ENCODE data around the gene AMER2. TPM values are rescaled to one million over a fixed set of nuclear protein-coding genes. Genes with fewer than 3 reads are reported as not detected.

Gene AMER2
- total RNA-seq, 1 experiment from 2014 or later, result not detected

DNA sequence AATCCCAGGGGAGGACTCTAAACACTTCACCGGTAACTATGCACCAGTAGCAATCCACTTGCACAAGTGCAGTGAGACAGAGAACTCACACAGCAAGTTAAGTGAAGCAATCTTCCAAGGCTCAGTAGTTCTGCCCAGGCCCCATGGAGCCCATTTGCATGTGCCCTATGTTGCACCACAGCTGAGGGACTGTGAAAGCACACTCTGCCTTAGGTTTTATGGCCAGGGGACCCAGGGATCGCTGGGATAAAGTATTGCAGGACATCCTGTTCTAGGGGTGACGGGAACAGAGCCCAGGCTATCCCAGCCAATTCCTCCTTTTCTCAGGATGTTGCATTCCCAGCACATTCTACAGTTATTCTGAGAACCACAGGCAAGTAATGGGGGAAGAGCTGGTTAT, 6.0 kb upstream of the AMER2 start:
- Mint-ChIP-seq H3K9me3 (ENCODE audit: low read depth, unreplicated experiment) (no peaks in the 10 kb centered on the region), H3K36me3 (ENCODE audit: insufficient read depth, unreplicated experiment) (no peaks in the 10 kb centered on the region), H3K27me3 (ENCODE audit: unreplicated experiment) (peaks cover 80% of the 10 kb centered on the region), H3K4me1 (ENCODE audit: low read depth, unreplicated experiment) (no peaks in the 10 kb centered on the region), H3K4me3 (ENCODE audit: low read depth, unreplicated experiment) (no peak overlapping the region), H3K27ac (ENCODE audit: unreplicated experiment) (no peak overlapping the region)
- no peak for DNase-seq
- CTCF ChIA-PET, result no interaction called here
- BruUV-seq (replicated peaks), result no TSS peak
- TF ChIP-seq, protein P1, sequence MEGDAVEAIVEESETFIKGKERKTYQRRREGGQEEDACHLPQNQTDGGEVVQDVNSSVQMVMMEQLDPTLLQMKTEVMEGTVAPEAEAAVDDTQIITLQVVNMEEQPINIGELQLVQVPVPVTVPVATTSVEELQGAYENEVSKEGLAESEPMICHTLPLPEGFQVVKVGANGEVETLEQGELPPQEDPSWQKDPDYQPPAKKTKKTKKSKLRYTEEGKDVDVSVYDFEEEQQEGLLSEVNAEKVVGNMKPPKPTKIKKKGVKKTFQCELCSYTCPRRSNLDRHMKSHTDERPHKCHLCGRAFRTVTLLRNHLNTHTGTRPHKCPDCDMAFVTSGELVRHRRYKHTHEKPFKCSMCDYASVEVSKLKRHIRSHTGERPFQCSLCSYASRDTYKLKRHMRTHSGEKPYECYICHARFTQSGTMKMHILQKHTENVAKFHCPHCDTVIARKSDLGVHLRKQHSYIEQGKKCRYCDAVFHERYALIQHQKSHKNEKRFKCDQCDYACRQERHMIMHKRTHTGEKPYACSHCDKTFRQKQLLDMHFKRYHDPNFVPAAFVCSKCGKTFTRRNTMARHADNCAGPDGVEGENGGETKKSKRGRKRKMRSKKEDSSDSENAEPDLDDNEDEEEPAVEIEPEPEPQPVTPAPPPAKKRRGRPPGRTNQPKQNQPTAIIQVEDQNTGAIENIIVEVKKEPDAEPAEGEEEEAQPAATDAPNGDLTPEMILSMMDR (IDR thresholded peaks at IDR 0.05; ENCODE audit: unreplicated experiment), result no peak
- intact Hi-C loops (cut with micrococcal nuclease; ENCODE audit: unreplicated experiment), result no loop called here

DNA sequence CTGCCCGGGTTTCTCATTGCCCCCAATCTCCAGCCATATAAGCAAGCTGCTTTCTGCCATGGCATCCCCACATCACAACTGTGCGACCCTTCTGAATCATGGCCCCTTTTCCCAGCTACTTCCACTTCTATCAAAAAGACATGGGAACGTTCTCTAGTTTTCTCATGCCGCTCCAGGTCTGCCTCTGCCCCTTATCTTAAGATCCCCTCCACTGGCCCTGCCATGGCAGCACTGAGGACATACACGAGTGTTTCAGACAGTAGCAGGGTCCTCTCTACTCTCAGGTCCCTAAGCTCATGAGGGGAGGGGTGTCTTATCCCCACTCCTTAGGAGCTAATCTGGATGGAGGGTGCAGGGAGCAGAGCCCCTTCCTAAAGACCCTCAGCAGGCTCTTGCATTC, 5.5 kb upstream of the AMER2 start:
- TF ChIP-seq, protein P1 (IDR thresholded peaks at IDR 0.05; ENCODE audit: unreplicated experiment), result no peak
- CTCF ChIA-PET, result no interaction called here
- Mint-ChIP-seq H3K27me3 (ENCODE audit: unreplicated experiment) (peaks cover 79% of the 10 kb centered on the region), H3K9me3 (ENCODE audit: low read depth, unreplicated experiment) (no peaks in the 10 kb centered on the region), H3K36me3 (ENCODE audit: insufficient read depth, unreplicated experiment) (no peaks in the 10 kb centered on the region), H3K27ac (ENCODE audit: unreplicated experiment) (no peak overlapping the region), H3K4me3 (ENCODE audit: low read depth, unreplicated experiment) (no peak overlapping the region), H3K4me1 (ENCODE audit: low read depth, unreplicated experiment) (no peaks in the 10 kb centered on the region)
- no TSS peak for BruUV-seq (replicated peaks)
- no peak for DNase-seq
- intact Hi-C loops (cut with micrococcal nuclease; ENCODE audit: unreplicated experiment), result no loop called here

DNA sequence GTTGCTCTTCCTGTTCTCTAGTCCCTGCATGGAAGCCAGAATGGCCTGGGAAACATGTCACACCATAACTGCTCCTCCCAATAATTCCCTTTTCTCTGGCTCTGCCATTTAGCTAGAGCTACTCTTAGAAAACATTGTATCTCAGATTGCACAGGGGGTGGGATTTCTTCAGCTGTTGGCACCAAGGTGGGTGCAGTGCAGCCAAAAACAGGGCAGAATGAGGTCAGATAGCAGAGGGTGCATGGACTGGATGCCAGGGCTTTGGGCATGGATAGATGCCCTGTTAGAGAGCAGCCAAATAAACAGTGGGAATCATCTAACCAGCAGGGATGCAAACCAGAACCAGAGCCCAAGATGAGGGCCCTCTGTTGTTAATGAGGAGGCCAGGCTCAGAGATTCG, 4.9 kb upstream of the AMER2 start:
- TF ChIP-seq, protein P1 (IDR thresholded peaks at IDR 0.05; ENCODE audit: unreplicated experiment), result no peak
- no peaks in the 10 kb centered on the region for H3K4me1 Mint-ChIP-seq (ENCODE audit: low read depth, unreplicated experiment)
- CTCF ChIA-PET, result no interaction called here
- no peaks in the 10 kb centered on the region for H3K36me3 Mint-ChIP-seq (ENCODE audit: insufficient read depth, unreplicated experiment)
- H3K9me3 Mint-ChIP-seq (ENCODE audit: low read depth, unreplicated experiment), result peaks cover 1% of the 10 kb centered on the region
- H3K27ac Mint-ChIP-seq (ENCODE audit: unreplicated experiment), result no peak overlapping the region
- DNase-seq, result no peak
- no TSS peak for BruUV-seq (replicated peaks)
- H3K4me3 Mint-ChIP-seq (ENCODE audit: low read depth, unreplicated experiment), result no peak overlapping the region
- intact Hi-C loops (cut with micrococcal nuclease; ENCODE audit: unreplicated experiment), result no loop called here
- H3K27me3 Mint-ChIP-seq (ENCODE audit: unreplicated experiment), result peaks cover 79% of the 10 kb centered on the region

DNA sequence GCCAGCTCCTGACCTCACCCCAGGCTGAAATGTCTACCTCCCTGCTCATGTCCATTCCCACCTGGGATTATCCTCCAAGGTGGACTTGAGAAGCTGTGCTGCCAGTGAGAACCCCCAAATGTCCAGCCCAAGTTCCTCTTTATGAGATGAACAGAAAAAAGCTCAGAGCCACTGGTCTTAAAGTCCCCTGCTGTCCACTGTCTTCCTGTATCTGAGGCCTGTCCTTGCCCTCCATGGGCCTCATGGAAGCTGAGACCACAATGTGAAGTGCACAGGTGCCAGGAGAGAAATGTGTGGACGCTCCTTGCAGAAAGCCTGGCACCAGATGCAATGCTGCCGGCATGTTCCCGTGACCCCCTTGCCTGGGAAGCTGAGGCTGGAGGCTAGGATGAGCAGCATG, 3.3 kb upstream of the AMER2 start:
- Mint-ChIP-seq H3K27ac (ENCODE audit: unreplicated experiment) (no peak overlapping the region), H3K36me3 (ENCODE audit: insufficient read depth, unreplicated experiment) (no peaks in the 10 kb centered on the region), H3K9me3 (ENCODE audit: low read depth, unreplicated experiment) (peaks cover 5% of the 10 kb centered on the region), H3K27me3 (ENCODE audit: unreplicated experiment) (peaks cover 76% of the 10 kb centered on the region), H3K4me1 (ENCODE audit: low read depth, unreplicated experiment) (no peaks in the 10 kb centered on the region), H3K4me3 (ENCODE audit: low read depth, unreplicated experiment) (no peak overlapping the region)
- intact Hi-C loops (cut with micrococcal nuclease; ENCODE audit: unreplicated experiment), result no loop called here
- no peak for DNase-seq
- TF ChIP-seq, protein P1 (IDR thresholded peaks at IDR 0.05; ENCODE audit: unreplicated experiment), result no peak
- CTCF ChIA-PET, result interaction anchor here (1.5 kb wide), 1 partner anchor 108 kb away, joined by 3 read pairs; no protein-coding TSS in a partner anchor
- no TSS peak for BruUV-seq (replicated peaks)

All from Calu3 (cell line).